GM19099 (cell line): ENCODE measurements around the gene NRSN1.

Source experiments
- POLR2A ChIP-seq: IDR thresholded peaks from 3 replicates; pipeline ENCODE4 v1.6.1; 2011; ENCODE audit warnings: low read depth; ENCODE audit not compliant: insufficient read length; ENCODE audit errors: extremely low read depth

Gene NRSN1

GRCh38 chr6:24125980-24126379 lies at the start of gene NRSN1:
NRSN1 (plus strand) TSS chr6:24126215; CDS start chr6:24134328, 8,113 bp downstream.
- TF ChIP-seq POLR2A: no peak

- TF ChIP-seq POLR2A: no peak
Observed at GRCh38 chr6:24078200-24078599, 47.8 kb upstream of the NRSN1 start.

GRCh38 chr6:24079076-24079475 lies 46.9 kb upstream of the NRSN1 start:
- TF ChIP-seq POLR2A: no peak

GRCh38 chr6:24080711-24081110 lies 45.3 kb upstream of the NRSN1 start:
- no peak for TF ChIP-seq POLR2A

- TF ChIP-seq POLR2A: no peak
Observed at GRCh38 chr6:24089736-24090135, 36.3 kb upstream of the NRSN1 start.

- TF ChIP-seq POLR2A: no peak
Observed at GRCh38 chr6:24092407-24092806, 33.6 kb upstream of the NRSN1 start.

- no peak for TF ChIP-seq POLR2A
Observed at GRCh38 chr6:24093381-24093780, 32.6 kb upstream of the NRSN1 start.

GRCh38 chr6:24099181-24099580 lies 26.8 kb upstream of the NRSN1 start:
- TF ChIP-seq POLR2A: no peak

GRCh38 chr6:24100024-24100769 lies 25.8 kb upstream of the NRSN1 start:
- TF ChIP-seq POLR2A: no peak

- no peak for TF ChIP-seq POLR2A
Observed at GRCh38 chr6:24100770-24101155, 25.3 kb upstream of the NRSN1 start.

GRCh38 chr6:24105191-24105590 lies 20.8 kb upstream of the NRSN1 start:
- TF ChIP-seq POLR2A: no peak

- TF ChIP-seq POLR2A: no peak
Observed at GRCh38 chr6:24106291-24106690, 19.7 kb upstream of the NRSN1 start.

- no peak for TF ChIP-seq POLR2A
Observed at GRCh38 chr6:24107294-24107693, 18.7 kb upstream of the NRSN1 start.

GRCh38 chr6:24108056-24108455 lies 18.0 kb upstream of the NRSN1 start:
- no peak for TF ChIP-seq POLR2A

- TF ChIP-seq POLR2A: no peak
Observed at GRCh38 chr6:24110417-24110816, 15.6 kb upstream of the NRSN1 start.

- no peak for TF ChIP-seq POLR2A
Observed at GRCh38 chr6:24113891-24114290, 12.1 kb upstream of the NRSN1 start.

GRCh38 chr6:24117021-24117420 lies 9.0 kb upstream of the NRSN1 start:
- TF ChIP-seq POLR2A: no peak
